ENCODE measurements around the gene HDAC8. TPM values are rescaled to one million over a fixed set of nuclear protein-coding genes. Genes with fewer than 3 reads are reported as not detected.

Gene HDAC8
- total and polyA plus RNA-seq, 9 of the 15 experiments (the other 6 are each of a cell fraction or from before 2014, with no cell fraction given), result 18.9 to 53.8 (median 28.7) TPM

DNA sequence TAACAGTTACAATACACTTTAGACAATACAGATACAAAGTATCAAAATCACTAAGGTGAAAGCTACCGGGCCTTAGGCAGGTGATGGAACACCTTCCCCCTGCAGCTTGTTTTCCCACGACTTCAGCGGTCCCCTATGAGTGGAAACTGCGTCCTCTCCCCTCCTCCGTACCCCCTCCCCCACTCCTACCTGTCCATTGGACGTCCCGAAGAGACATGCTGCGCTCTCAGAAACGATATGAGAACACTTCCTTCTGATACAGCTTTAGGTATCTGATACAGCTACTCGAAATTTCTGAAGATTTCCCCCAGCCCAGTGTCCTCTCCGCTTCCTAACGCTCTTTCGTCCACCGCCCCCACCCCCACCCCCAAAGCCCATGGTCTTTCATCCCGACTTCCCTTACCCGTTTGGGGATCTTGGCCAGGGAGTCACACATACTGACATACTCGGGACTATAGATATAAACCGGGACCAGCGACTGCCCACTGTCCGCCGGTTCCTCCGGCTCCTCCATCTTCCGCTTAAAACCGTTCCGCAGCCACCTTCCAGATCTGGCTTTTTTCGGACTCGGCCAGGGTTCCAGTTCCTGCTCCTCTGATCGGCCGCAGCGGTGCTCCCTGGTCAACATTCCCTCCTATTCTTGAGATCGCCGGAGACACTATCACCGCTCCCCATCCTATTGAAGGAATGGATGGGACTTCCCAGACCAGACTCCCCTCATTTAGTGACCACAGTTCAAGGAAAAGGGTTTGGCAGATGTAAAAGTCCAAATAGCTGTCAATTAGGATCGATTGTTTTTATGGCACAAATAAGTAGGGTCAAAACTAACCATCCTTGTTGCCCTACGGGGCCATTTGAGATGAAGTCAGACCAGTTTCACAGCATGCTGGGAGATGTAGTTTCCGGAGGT, at the start of gene HDAC8 (continued):
- TF ChIP-seq ZBTB11 (CRISPR knock-in tag; IDR thresholded peaks at IDR 0.05), result peak; percentile 93 to 99 (median 97)
- peak; percentile 62; the same call in 1 of the 2 replicates for TF ChIP-seq PHF8 (IDR thresholded peaks at IDR 0.05; ENCODE audit: borderline replicate concordance, low read length)
- TF ChIP-seq, protein P1, sequence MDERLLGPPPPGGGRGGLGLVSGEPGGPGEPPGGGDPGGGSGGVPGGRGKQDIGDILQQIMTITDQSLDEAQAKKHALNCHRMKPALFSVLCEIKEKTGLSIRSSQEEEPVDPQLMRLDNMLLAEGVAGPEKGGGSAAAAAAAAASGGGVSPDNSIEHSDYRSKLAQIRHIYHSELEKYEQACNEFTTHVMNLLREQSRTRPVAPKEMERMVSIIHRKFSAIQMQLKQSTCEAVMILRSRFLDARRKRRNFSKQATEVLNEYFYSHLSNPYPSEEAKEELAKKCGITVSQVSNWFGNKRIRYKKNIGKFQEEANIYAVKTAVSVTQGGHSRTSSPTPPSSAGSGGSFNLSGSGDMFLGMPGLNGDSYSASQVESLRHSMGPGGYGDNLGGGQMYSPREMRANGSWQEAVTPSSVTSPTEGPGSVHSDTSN (CRISPR knock-in tag; IDR thresholded peaks at IDR 0.05; ENCODE audit: low read depth), result no peak
- TF ChIP-seq, protein P1 (tag; conservative IDR thresholded peaks at IDR 0.05; ENCODE audit: low read depth), result 0 out of 2 replicates have a peak, but pooled peaks have one; percentile 28
- TF ChIP-seq PATZ1 (CRISPR knock-in tag; IDR thresholded peaks at IDR 0.05; ENCODE audit: borderline replicate concordance), result no peak
- TF ChIP-seq GABPB1 (CRISPR knock-in tag; IDR thresholded peaks at IDR 0.05), result peak; percentile 91
- TF ChIP-seq, protein P2, sequence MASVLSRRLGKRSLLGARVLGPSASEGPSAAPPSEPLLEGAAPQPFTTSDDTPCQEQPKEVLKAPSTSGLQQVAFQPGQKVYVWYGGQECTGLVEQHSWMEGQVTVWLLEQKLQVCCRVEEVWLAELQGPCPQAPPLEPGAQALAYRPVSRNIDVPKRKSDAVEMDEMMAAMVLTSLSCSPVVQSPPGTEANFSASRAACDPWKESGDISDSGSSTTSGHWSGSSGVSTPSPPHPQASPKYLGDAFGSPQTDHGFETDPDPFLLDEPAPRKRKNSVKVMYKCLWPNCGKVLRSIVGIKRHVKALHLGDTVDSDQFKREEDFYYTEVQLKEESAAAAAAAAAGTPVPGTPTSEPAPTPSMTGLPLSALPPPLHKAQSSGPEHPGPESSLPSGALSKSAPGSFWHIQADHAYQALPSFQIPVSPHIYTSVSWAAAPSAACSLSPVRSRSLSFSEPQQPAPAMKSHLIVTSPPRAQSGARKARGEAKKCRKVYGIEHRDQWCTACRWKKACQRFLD (CRISPR knock-in tag; IDR thresholded peaks at IDR 0.05), result 0 out of 2 replicates have a peak, but pooled peaks have one; percentile 30
- peak; percentile 70 for TF ChIP-seq ATF7 (IDR thresholded peaks at IDR 0.05)
- no peak for TF ChIP-seq SUPT5H (IDR thresholded peaks at IDR 0.05)
- peak; percentile 42 for TF ChIP-seq PRDM10 (IDR thresholded peaks at IDR 0.05; ENCODE audit: partially characterized antibody)
- peak; percentile 69 for TF ChIP-seq ASH1L (IDR thresholded peaks at IDR 0.05; ENCODE audit: borderline replicate concordance, low read depth, partially characterized antibody)
